ENCODE data around the gene NOD2.

Gene NOD2

GRCh38 chr16:50671644-50672260 is 21.7 kb upstream of the NOD2 start:
- peak; percentile 78 for DNase-seq

DNA sequence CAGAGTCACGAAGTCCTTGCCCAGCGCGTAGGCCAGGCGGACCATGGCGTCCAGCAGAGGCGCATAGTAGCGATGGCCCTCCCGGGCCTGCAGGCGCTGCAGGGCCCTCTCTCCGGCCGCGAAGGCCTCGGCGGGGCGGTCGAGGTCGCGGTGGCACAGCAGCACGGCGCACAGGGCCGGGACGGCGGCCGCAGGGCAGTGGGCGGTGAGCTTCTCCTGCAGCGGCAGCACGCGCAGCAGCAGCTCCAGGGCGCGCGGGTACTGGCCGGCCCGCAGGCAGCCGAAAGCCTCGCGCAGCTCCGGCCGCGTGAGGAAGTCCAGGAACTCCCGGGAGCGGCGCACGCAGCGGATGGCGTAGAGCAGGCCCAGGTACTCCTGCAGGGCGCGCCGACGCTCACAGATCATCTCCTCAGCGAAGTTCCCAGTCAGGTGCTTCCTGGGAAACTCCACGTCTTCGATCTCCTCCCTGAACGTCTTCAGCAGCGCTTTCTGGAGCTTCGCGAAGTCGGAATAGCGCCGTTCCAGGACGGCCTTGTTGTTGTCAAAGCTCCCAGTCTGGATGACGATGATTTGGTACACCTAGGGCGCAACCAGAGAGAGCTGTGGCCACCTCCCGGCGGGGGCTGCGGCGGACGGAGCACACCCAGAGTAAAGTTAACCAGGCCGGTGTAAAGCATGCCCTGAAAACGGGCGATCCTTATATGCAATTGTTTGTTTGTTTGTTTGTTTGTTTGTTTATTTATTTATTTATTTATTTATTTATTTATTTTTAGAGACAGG is 19.7 kb upstream of the NOD2 start:
- DNase-seq = no peak

GRCh38 chr16:50674831-50675230 is 18.6 kb upstream of the NOD2 start:
- DNase-seq = no peak

GRCh38 chr16:50675686-50676610 is 17.5 kb upstream of the NOD2 start:
- DNase-seq = no peak

- no peak for DNase-seq
Measured at GRCh38 chr16:50676684-50677225, 16.7 kb upstream of the NOD2 start.

- no peak for DNase-seq
Measured at GRCh38 chr16:50677351-50677750, 16.1 kb upstream of the NOD2 start.

DNA sequence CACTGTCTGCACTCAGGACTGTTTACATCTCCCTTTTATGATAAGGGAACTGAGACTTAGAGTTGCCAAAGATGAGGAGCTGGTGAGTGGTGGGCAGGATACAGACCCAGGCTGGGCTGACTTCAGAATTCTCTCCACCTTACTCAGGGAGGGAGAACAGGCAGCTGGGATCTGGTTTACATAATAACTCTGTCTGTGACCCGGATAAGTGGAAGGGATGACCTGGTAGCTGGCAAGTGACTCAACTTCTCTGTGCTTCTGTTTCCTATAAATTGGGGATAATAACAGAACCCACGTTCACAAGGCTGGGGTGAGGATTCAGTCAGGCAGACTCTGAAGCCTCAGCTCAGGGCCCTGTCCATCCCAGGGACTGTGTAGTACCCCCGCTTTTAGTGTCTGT is 14.9 kb upstream of the NOD2 start:
- no peak for DNase-seq

GRCh38 chr16:50679266-50679665 is 14.1 kb upstream of the NOD2 start:
- DNase-seq = no peak

- DNase-seq = no peak
Measured at GRCh38 chr16:50679676-50680555, 13.5 kb upstream of the NOD2 start.

DNA sequence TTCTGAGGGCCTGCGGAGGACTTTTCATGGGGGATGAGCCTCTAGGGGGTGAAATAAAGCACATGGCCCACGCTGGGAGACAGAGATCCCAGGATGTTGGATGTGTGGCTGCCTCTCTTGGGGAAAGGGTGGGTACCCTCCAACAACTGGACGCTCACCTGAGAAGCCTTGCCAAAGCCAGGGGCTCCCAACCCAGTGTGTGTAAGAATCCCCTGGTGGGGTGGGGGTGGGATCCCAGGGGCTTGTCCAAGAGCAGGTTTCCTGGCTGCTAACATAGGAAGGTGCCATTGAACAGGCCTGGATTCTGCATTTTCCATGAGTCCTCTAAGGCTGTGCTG is 12.9 kb upstream of the NOD2 start:
- no peak for DNase-seq

GRCh38 chr16:50681021-50681885 is 12.2 kb upstream of the NOD2 start, which contains the start of gene SNX20:
SNX20 (minus strand) TSS chr16:50681312; CDS start chr16:50677526, 3,786 bp downstream.
- no peak for DNase-seq

- DNase-seq = peak; percentile 76
Measured at GRCh38 chr16:50683689-50684374, 9.6 kb upstream of the NOD2 start.

- DNase-seq = no peak
Measured at GRCh38 chr16:50684823-50685461, 8.5 kb upstream of the NOD2 start.

DNA sequence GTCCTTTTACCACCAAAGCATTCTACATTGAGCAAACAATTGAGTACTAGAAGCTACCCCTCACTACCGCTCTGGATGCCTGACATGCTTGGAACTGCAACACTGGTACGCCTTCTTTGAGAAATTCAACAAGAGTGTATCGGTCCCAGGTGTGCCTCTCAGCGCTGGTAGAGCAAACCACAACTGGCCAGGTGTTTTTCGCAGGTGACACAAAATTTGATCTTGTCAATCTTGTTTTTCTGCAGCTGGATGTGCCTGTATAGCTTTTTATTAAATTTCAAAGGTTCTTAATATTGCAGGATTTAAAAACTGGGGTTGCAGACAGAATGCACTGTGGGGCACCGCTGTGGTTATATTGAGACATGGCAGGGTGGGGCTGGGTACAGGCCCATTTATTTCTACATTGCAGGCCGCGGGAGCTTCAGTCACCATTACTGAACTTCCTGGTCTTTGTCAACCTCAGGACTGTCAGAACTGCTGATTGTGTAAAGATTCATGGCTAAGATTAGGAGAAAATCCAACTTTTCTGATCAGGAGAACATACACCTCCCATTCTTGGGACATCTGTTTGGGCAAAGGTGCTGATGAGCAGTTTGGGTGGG is 7.8 kb upstream of the NOD2 start:
- no peak for DNase-seq

DNA sequence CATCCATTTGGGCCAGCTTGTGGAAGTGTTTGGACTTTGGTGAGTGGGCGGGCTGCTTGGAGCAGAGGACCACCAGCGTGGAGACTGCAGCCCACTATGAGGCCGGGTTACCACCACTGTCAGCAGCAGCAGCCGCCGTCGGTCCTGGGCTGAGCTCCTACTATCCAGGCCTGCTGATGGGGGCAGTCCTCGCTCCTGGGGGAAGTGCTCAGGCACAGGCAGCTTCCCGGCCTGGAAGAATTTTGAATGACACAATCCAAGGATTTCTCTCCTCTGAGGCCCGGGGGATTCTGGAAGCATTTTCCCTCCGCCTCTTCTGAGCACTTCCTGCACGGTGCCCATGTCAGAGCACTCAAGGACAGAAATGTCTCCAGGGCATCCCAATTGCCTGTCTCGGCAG is 5.3 kb upstream of the NOD2 start:
- no peak for DNase-seq

DNA sequence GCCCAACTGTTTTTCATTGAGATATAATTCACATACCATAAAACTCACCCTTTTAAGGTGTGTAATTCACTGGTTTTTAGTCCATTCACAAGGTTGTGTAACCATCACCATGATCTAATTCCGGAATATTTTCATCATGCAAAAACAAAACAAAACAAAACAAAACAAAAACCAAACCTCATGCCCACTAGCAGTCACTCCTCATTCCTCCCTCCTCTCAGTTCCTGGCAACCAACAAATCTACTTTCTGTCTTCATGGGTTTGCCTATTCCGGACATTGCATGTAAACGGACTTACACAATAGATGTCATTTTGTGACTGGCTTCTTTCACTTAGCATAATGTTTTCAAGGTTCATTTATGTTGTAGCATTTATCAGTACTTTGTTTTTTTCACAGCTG is 4.5 kb upstream of the NOD2 start:
- no peak for DNase-seq

GRCh38 chr16:50690177-50690576 is 3.2 kb upstream of the NOD2 start:
- DNase-seq = no peak

- DNase-seq = no peak
Measured at GRCh38 chr16:50692644-50692998, 785 bp upstream of the NOD2 start.

GRCh38 chr16:50694206-50694605 is 800 bp downstream of the NOD2 start:
- no peak for DNase-seq

Measured in OCI-M1 (cell line).